Spleen (tissue), 11 donors: ENCODE results near the gene PRDX5. TPM values are rescaled to one million over a fixed set of nuclear protein-coding genes. Genes with fewer than 3 reads are reported as not detected.

ENCODE experiments used
- DNase-seq: peaks from one replicate; pipeline ENCODE4 v3.0.0-alpha.2; 2020
- H3K27ac ChIP-seq, 8 donors: fragments of 200-600 bp; sonication (generic) in 7 of 8; 1 replicate in 4 of 8; 2 replicates in 4 of 8; pipeline versions ENCODE4 v1.5.0 to v1.8.0; 2016 to 2021; ENCODE audit warnings: inconsistent platforms in 4 of 8, mild to moderate bottlenecking in 4 of 8, moderate library complexity in 1 of 8
- H3K27me3 ChIP-seq, 7 donors: fragments of 200-600 bp; sonication (generic) in 6 of 7; replicated peaks in 1 of 7; 1 replicate in 4 of 7; 2 replicates in 3 of 7; pipeline versions ENCODE4 v1.5.0 to v1.8.0; 2016 to 2021; ENCODE audit warnings: inconsistent platforms in 3 of 7, mild to moderate bottlenecking in 1 of 7
- H3K36me3 ChIP-seq, 6 donors: fragments of 200-600 bp; sonication (generic) in 5 of 6; 1 replicate in 4 of 6; 2 replicates in 2 of 6; pipeline versions ENCODE4 v1.5.0 to v1.8.0; 2016 to 2021; ENCODE audit warnings: inconsistent platforms in 2 of 6
- H3K4me1 ChIP-seq, 6 donors: fragments of 200-600 bp; sonication (generic) in 5 of 6; 1 replicate in 3 of 6; 2 replicates in 3 of 6; pipeline versions ENCODE4 v1.5.0 to v1.8.0; 2016 to 2021; ENCODE audit warnings: inconsistent platforms in 3 of 6
- H3K4me3 ChIP-seq, 8 donors: fragments of 200-600 bp; sonication (generic) in 7 of 8; 1 replicate in 4 of 8; 2 replicates in 4 of 8; pipeline versions ENCODE4 v1.5.0 to v1.8.0; 2016 to 2021; ENCODE audit warnings: inconsistent platforms in 4 of 8, mild to moderate bottlenecking in 4 of 8, moderate library complexity in 2 of 8
- H3K9me3 ChIP-seq, 8 donors: fragments of 200-600 bp; sonication (generic) in 7 of 8; 1 replicate in 4 of 8; 2 replicates in 4 of 8; pipeline versions ENCODE4 v1.5.0 to v1.8.0; 2016 to 2021; ENCODE audit warnings: inconsistent platforms in 4 of 8
- POLR2A ChIP-seq, 3 donors: fragments of 450-650 bp; IDR thresholded peaks; one replicate each; pipeline ENCODE4 v1.5.1; 2017; ENCODE audit warnings: antibody characterized with exemption in 3 of 3, mild to moderate bottlenecking in 1 of 3
- POLR2AphosphoS5 ChIP-seq, 3 donors: sonication (generic); formaldehyde crosslinking; IDR thresholded peaks; one replicate each; pipeline ENCODE4 v1.5.1; 2017; ENCODE audit warnings: antibody characterized with exemption in 3 of 3
- WGBS, 5 donors: extraction: QIAGEN DNeasy Blood & Tissue Kit in 3 of 5; methylation state at CpG; one replicate each; pipeline versions ENCODE4 v1.1.5 to v1.1.7; 2013 to 2018; 5-methylcytosine and 5-hydroxymethylcytosine counted together
- intact Hi-C: fragments of 100-400 bp; cut with DNase I; formaldehyde crosslinking; loops from one replicate; pipeline ENCODE4 v1.15.0; 2023; ENCODE audit warnings: low total_unique reads
- polyA plus RNA-seq, 3 donors: library from polyadenylated mRNA; stranded (reverse); fragments of 200-250 nt; gene quantifications; one replicate each; pipeline ENCODE4 v1.2.1, GENCODE V29; 2013
- total RNA-seq, 7 donors: library from RNA; depleted of rRNA in 3 of 7; stranded (reverse); fragments of >200 nt in 3 of 7; fragmentation: NEBNext Ultra II Directional in 4 of 7; extraction: Animal tissue kit (Norgen Biotek cat#: 25700) in 4 of 7; gene quantifications; one replicate each; pipeline versions ENCODE4 v1.1.0 to v1.2.1, GENCODE V29; 2016 to 2021
- TF ChIP-seq, protein P1 (sequence below), 11 experiments: fragments of 200-600 bp in 7 of 11; fragments of 450-650 bp in 4 of 11; sonication (generic) in 4 of 11; IDR thresholded peaks in 8 of 11; conservative IDR thresholded peaks in 3 of 11; 1 replicate in 7 of 11; 2 replicates in 4 of 11; pipeline versions ENCODE4 v1.4.0 to v1.8.0; 2016 to 2021; ENCODE audit warnings: antibody characterized with exemption in 11 of 11, inconsistent platforms in 4 of 11, mild to moderate bottlenecking in 1 of 11
- donor health status: healthy with polysubstance abuse.
- donor health status: DM: no; HTN: no; CAD: no; lungs with moderate emphysema.
- donor health status: DM: no; HTN: no; CAD: no.
- donor health status: Bipolar disorder and iron deficiency.
- donor health status: healthy.
- donor health status: DM: no; HTN: no; CAD: no.
- donor health status: DM: yes; HTN: yes; CAD: no.

Gene PRDX5
- total and polyA plus RNA-seq, 10 donors, result 77.0 to 302 (median 133) TPM

DNA sequence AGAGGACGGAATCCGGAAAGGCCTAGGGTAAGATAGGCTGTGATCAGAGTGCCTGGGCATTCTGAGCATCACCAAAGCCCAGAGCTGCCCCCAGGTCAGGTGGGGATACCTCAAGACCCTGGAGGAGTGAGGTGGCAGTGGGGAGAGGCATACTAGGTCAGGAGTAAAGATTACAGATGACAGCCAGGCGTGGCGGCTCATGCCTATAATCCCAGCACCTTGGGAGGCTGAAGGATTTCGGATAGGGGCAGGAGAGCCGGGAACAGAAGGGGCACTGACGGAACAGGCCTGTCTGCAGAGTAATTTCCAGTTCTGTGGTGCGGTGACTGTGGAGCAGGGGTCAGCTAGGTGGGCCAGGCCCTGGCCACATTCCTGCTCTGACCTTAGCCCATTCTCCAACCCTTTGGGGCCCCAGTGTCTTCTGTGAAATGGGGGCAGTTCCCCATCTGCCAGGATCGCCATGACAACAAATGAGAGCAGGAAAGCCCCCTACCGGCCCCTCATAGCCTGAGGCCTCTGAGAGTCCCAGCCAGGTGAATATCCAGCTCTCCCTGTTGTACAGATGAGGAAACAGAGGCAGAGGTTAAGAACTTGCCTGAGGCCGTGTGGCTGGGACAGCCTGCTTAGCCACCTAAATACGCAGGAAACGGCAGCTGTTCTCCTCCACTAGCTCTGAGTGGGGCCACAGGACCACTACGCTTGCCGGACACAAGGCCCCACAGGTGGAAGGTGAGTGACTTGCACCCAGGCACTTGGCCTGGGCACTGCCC, 42.7 kb upstream of the PRDX5 start:
- Histone ChIP-seq H3K27ac (no peak overlapping the region), H3K4me1 (peaks cover 5 to 32% (median 14%) of the 10 kb centered on the region in 6 donors), H3K9me3 (no peaks in the 10 kb centered on the region), H3K36me3 (peaks cover 0 to 44% (median 20%) of the 10 kb centered on the region in 6 donors), H3K4me3 (no peak overlapping the region), H3K27me3 (no peaks in the 10 kb centered on the region)
- TF ChIP-seq POLR2A (IDR thresholded peaks at IDR 0.05) (no peak), POLR2AphosphoS5 (IDR thresholded peaks at IDR 0.05) (no peak)
- TF ChIP-seq, protein P1, sequence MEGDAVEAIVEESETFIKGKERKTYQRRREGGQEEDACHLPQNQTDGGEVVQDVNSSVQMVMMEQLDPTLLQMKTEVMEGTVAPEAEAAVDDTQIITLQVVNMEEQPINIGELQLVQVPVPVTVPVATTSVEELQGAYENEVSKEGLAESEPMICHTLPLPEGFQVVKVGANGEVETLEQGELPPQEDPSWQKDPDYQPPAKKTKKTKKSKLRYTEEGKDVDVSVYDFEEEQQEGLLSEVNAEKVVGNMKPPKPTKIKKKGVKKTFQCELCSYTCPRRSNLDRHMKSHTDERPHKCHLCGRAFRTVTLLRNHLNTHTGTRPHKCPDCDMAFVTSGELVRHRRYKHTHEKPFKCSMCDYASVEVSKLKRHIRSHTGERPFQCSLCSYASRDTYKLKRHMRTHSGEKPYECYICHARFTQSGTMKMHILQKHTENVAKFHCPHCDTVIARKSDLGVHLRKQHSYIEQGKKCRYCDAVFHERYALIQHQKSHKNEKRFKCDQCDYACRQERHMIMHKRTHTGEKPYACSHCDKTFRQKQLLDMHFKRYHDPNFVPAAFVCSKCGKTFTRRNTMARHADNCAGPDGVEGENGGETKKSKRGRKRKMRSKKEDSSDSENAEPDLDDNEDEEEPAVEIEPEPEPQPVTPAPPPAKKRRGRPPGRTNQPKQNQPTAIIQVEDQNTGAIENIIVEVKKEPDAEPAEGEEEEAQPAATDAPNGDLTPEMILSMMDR (IDR thresholded peaks at IDR 0.05 in 8 of 11, conservative IDR thresholded peaks at IDR 0.05 in 3 of 11), result no peak
- no peak for DNase-seq
- 84 to 95% (median 94%) methylated on average over 14 to 15 of the region's 15 CpGs for WGBS, 5 donors
- intact Hi-C loops, result no loop called here

DNA sequence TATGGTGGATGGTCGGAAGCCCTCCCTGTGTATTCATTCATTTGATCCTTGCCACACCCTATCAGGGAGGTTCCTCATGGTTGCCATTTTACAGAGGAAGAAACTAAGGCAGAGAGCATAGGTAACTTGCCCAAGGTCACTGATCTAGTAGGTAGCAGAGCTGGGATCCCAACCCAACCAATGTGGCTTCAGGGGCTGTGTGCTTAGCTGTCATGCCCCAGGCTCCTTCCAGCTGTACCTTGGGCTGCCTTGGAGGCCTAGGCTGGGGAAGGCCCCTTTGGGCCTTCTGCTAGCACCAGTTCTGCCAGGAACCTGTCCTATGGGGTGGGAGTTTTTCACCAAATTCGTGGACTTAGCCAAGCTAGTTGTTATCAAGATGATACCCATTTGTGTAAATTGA, 42.1 kb upstream of the PRDX5 start:
- Histone ChIP-seq H3K36me3 (peaks cover 0 to 47% (median 20%) of the 10 kb centered on the region in 6 donors), H3K27ac (no peak overlapping the region), H3K27me3 (no peaks in the 10 kb centered on the region), H3K4me3 (no peak overlapping the region), H3K4me1 (peaks cover 5 to 27% (median 14%) of the 10 kb centered on the region in 6 donors), H3K9me3 (no peaks in the 10 kb centered on the region)
- no peak for DNase-seq
- intact Hi-C loops, result no loop called here
- TF ChIP-seq POLR2A (IDR thresholded peaks at IDR 0.05) (no peak), POLR2AphosphoS5 (IDR thresholded peaks at IDR 0.05) (no peak)
- TF ChIP-seq, protein P1 (IDR thresholded peaks at IDR 0.05 in 8 of 11, conservative IDR thresholded peaks at IDR 0.05 in 3 of 11), result no peak
- 43 to 100% (median 89%) methylated on average over 1 to 2 of the region's 2 CpGs for WGBS, 5 donors

DNA sequence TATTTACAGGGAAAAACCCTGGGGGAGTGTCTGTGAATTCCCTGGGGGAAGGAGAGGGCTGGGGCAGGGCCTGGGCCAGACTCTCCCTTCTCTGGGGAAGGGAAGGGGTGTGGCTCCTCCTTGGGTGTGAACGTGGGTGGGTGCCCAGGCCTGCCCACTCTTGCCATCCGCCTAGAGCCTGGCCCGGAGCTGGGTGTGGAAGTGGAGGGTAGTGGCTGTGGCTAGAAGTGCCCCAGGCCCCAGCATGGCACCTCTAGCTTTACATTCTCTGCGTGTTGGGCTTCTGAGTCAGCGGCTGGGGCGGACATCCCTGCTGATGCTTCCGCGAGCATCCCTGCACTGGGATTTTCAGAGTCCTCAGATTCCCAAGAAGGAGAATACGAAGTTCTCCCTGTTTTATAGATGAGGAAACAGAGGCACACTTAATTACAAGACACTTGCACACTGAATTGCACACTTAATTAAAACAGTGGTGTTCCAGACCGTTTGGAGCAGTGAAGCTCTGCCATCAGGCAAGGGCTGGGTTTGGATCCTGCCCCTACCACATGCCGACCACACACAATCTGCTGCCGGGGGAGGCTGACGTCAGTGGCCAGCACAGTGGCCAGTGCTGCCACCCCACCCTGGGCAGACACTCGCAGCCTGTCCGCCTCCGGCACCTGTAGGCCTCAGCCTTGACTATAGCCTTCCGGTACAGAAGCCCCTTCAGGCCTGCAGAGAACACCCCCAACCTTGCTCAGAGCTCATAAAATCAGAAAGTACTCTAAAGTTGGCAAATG, 41.1 kb upstream of the PRDX5 start:
- peaks cover 0 to 57% (median 20%) of the 10 kb centered on the region in 6 donors for H3K36me3 ChIP-seq
- H3K27ac ChIP-seq, result no peak overlapping the region
- no peak for TF ChIP-seq POLR2A (IDR thresholded peaks at IDR 0.05)
- no peak for TF ChIP-seq POLR2AphosphoS5 (IDR thresholded peaks at IDR 0.05)
- TF ChIP-seq, protein P1 (IDR thresholded peaks at IDR 0.05 in 8 of 11, conservative IDR thresholded peaks at IDR 0.05 in 3 of 11), result no peak
- no peaks in the 10 kb centered on the region for H3K9me3 ChIP-seq
- peaks cover 3 to 21% (median 11%) of the 10 kb centered on the region in 6 donors for H3K4me1 ChIP-seq
- H3K4me3 ChIP-seq, result no peak overlapping the region
- no peak for DNase-seq
- H3K27me3 ChIP-seq, result no peaks in the 10 kb centered on the region
- intact Hi-C loops, result no loop called here
- 82 to 91% (median 86%) methylated on average over 17 of the region's 17 CpGs for WGBS, 5 donors
